Measurements from ENCODE around the gene PKN2.

The PKN2 gene

DNA sequence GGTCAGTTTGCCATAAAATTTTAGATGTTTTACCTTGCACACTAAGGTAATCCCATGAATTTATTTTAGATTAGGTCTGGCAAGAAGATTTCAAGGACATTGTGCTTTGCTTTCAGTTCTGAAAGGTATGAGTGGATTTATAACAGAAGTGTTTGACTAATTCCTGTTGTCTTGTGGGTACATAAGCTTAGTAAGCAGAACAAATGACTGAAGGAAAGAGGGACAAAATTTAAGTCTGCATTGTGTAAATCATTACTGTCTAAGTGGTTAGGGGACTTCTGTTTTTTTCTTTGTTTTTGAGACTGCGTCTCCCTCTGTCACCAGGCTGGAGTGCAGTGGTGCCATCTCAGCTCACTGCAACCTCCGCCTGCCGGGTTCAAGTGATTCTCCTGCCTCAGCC is 60.1 kb downstream of the PKN2 start:
- no peak overlapping the region for H3K27ac ChIP-seq
- no peak for TF ChIP-seq CTCF (conservative IDR thresholded peaks at IDR 0.05; ENCODE audit: low read depth)
- CTCF ChIA-PET: interaction anchor here (0.6 kb wide), 1 partner anchor 18 kb away, joined by 3 read pairs; no protein-coding TSS in a partner anchor
- POLR2A ChIA-PET (ENCODE audit: low non-redundant PET): no interaction called here
- no peak for DNase-seq (ENCODE audit: low spot score)

DNA sequence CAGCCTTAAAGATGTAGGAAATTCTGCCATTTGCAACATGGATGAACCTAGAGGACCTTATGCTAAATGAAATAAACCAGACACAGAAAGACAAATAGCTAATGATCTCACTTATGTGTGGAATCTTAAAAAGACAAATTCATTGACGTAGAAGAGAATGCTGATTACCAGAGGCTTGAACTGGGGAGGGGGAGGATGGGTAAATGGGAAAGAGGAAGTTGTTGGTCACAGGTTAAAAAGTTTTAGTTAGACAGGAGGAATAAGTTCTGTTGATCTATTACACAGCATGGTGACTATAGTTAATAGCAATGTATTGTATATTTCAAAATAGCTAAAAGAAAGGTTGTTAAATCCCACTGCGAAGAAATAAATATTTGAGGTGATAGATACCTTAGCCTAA is 62.8 kb downstream of the PKN2 start:
- TF ChIP-seq CTCF (conservative IDR thresholded peaks at IDR 0.05; ENCODE audit: low read depth): no peak
- no peak overlapping the region for H3K27ac ChIP-seq
- no peak for DNase-seq (ENCODE audit: low spot score)
- ChIA-PET CTCF (no interaction called here), POLR2A (ENCODE audit: low non-redundant PET) (no interaction called here)

DNA sequence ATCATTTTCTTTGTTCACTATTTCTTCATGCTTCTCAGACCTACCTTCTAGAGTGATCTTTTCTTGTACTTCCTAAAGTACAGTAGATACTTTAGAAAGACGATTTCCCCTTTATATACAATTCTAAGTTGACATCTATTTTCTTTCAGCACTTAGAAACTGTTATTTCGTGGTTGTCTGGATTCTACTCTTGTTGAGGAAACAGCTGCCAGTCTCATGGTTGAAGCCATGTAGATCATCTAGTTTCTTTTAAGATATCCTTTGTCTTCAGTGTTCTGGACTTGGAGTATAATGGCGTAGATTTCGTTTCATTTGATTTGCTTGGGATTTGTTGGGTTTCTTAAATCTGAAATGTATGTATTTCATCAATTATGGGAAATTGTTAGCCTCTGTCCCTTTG is 67.6 kb downstream of the PKN2 start:
- DNase-seq (ENCODE audit: low spot score): no peak
- no peak overlapping the region for H3K27ac ChIP-seq
- TF ChIP-seq CTCF (conservative IDR thresholded peaks at IDR 0.05; ENCODE audit: low read depth): no peak
- ChIA-PET POLR2A (ENCODE audit: low non-redundant PET) (no interaction called here), CTCF (no interaction called here)

- POLR2A ChIA-PET (ENCODE audit: low non-redundant PET): no interaction called here
- DNase-seq (ENCODE audit: low spot score): no peak
- CTCF ChIA-PET: interaction anchor here (0.6 kb wide), 1 partner anchor 17 kb away, joined by 3 read pairs; no protein-coding TSS in a partner anchor
- TF ChIP-seq CTCF (conservative IDR thresholded peaks at IDR 0.05; ENCODE audit: low read depth): no peak
- H3K27ac ChIP-seq: no peak overlapping the region
These were observed 69.4 kb downstream of the PKN2 start for GRCh38 chr1:88753506-88753905.

DNA sequence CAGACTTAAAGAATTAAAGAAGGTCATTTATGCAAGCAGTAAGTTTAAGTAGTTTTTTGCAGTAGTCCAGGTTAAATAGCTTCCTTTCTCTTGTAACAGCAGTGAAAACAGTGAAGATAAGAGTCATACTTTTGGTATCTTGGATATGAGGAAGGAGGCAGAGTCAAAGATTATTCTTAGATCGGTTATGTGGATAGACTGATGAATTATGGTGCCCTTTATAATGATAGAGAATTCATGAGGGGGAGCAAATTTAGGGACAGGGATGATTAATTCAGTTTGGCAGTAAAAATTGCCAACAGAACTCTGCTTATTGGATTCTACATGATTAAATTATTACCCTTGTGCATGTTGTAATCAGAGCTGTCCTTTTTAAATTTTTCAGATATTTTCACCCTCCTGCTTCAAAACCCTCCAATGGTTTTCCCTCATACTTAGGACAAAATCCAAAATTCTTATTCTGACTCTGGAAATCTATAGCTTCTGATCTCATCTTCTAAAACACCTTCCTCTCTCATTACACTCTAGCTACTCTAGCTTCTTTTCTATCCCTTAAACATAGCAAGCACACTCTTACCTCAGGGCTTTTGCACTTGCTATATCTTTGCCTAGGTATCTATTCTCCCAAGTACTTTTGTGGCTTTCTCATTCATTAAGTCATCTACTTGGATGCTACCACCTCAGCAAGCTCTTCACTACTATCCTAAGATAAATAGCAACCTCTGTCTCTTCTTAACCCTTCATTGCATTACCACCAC is 79.8 kb downstream of the PKN2 start:
- no peak for DNase-seq (ENCODE audit: low spot score)
- CTCF ChIA-PET: interaction anchor here (0.6 kb wide), 1 partner anchor 28 kb away, joined by 7 read pairs; no protein-coding TSS in a partner anchor
- TF ChIP-seq CTCF (conservative IDR thresholded peaks at IDR 0.05; ENCODE audit: low read depth): no peak
- no peak overlapping the region for H3K27ac ChIP-seq
- POLR2A ChIA-PET (ENCODE audit: low non-redundant PET): interaction anchor here (1.0 kb wide), 1 partner anchor 10 kb away, joined by 5 read pairs; no protein-coding TSS in a partner anchor

GRCh38 chr1:88768187-88768586 is 84.1 kb downstream of the PKN2 start:
- no peak overlapping the region for H3K27ac ChIP-seq
- POLR2A ChIA-PET (ENCODE audit: low non-redundant PET): interaction anchor here (0.6 kb wide), 1 partner anchor 778 kb away, joined by 3 read pairs; no protein-coding TSS in a partner anchor
- no peak for DNase-seq (ENCODE audit: low spot score)
- CTCF ChIA-PET: interaction anchor here (1.0 kb wide), 1 partner anchor 19 kb away, joined by 4 read pairs; no protein-coding TSS in a partner anchor
- no peak for TF ChIP-seq CTCF (conservative IDR thresholded peaks at IDR 0.05; ENCODE audit: low read depth)

Measured in RWPE1 (cell line).